Inflammatory macrophage (primary cell): ENCODE data around the gene RAPGEF4.
A peak's percentile ranks its signal among the peaks of the same experiment; 100 is the strongest.

Source experiments
- DNase-seq, 2 donors: peaks; one replicate each; pipeline ENCODE4 v3.0.0-alpha.2; 2020 to 2022

Gene RAPGEF4

GRCh38 chr2:172829229-172829628 is 93.6 kb downstream of the RAPGEF4 start:
- DNase-seq, result no peak

- no peak for DNase-seq
Observed at GRCh38 chr2:172830482-172830881, 94.8 kb downstream of the RAPGEF4 start.

- no peak for DNase-seq
Observed at GRCh38 chr2:172833898-172834297, 98.3 kb downstream of the RAPGEF4 start.

- DNase-seq, result no peak
Observed at GRCh38 chr2:172834881-172835280, 99.2 kb downstream of the RAPGEF4 start.

GRCh38 chr2:172836347-172836821 is 100.7 kb downstream of the RAPGEF4 start:
- peak; percentile 15 to 22 for DNase-seq

GRCh38 chr2:172836827-172837226 is 101.2 kb downstream of the RAPGEF4 start:
- no peak for DNase-seq

GRCh38 chr2:172839446-172839845 is 103.8 kb downstream of the RAPGEF4 start:
- no peak for DNase-seq

GRCh38 chr2:172842511-172843265 is 107.0 kb downstream of the RAPGEF4 start:
- peak; percentile 18 to 53 for DNase-seq

- no peak for DNase-seq
Observed at GRCh38 chr2:172843266-172843582, 107.6 kb downstream of the RAPGEF4 start.

GRCh38 chr2:172843902-172844715 is 108.5 kb downstream of the RAPGEF4 start:
- DNase-seq, result no peak

- peak in 1 of 2 donors; percentile 30 for DNase-seq
Observed at GRCh38 chr2:172845028-172845630, 109.5 kb downstream of the RAPGEF4 start.

- DNase-seq, result no peak
Observed at GRCh38 chr2:172846551-172846950, 110.9 kb downstream of the RAPGEF4 start.

- no peak for DNase-seq
Observed at GRCh38 chr2:172847188-172847587, 111.5 kb downstream of the RAPGEF4 start.

GRCh38 chr2:172848519-172848918 is 112.9 kb downstream of the RAPGEF4 start:
- no peak for DNase-seq

- DNase-seq, result no peak
Observed at GRCh38 chr2:172849519-172850217, 114.0 kb downstream of the RAPGEF4 start.

- no peak for DNase-seq
Observed at GRCh38 chr2:172855588-172855987, 119.9 kb downstream of the RAPGEF4 start.

GRCh38 chr2:172856606-172857005 is 121.0 kb downstream of the RAPGEF4 start:
- no peak for DNase-seq

GRCh38 chr2:172858473-172858745 is 122.8 kb downstream of the RAPGEF4 start:
- DNase-seq, result no peak

GRCh38 chr2:172859581-172860335 is 124.1 kb downstream of the RAPGEF4 start:
- no peak for DNase-seq

GRCh38 chr2:172860336-172860707 is 124.7 kb downstream of the RAPGEF4 start:
- DNase-seq, result no peak

- DNase-seq, result no peak
Observed at GRCh38 chr2:172861098-172861497, 125.5 kb downstream of the RAPGEF4 start.
